Ovary (tissue), 3 donors: Measurements from ENCODE around the gene NAV2.

Experiments
- CTCF ChIP-seq, 3 donors: fragments of 450-650 bp in 2 of 3; fragments of 200-600 bp in 1 of 3; IDR thresholded peaks; one replicate each; pipeline versions ENCODE4 v1.5.1 to v1.8.0; 2016 to 2022; ENCODE audit warnings: antibody characterized with exemption in 3 of 3, mild to moderate bottlenecking in 1 of 3
- POLR2A ChIP-seq: fragments of 450-650 bp; IDR thresholded peaks from one replicate; pipeline ENCODE4 v1.6.1; 2017; ENCODE audit warnings: antibody characterized with exemption, mild to moderate bottlenecking, moderate library complexity
- donor health status: DM: no; HTN: no; CAD: no.

GRCh38 chr11:19670030-19670791, 42.4 kb upstream of the NAV2 start:
- TF ChIP-seq CTCF (IDR thresholded peaks at IDR 0.05): no peak
- no peak for TF ChIP-seq POLR2A
